Lung microvascular endothelial cell (primary cell): ENCODE data around the gene KYNU. TPM values are rescaled to one million over a fixed set of nuclear protein-coding genes. Genes with fewer than 3 reads are reported as not detected.
A peak's percentile ranks its signal among the peaks of the same experiment; 100 is the strongest.
"Not testable (repeated sequence)": the region's sequence is repeated elsewhere in the genome, so short reads cannot be mapped to it uniquely, and the experiment has no call there.

ENCODE experiments used
- DNase-seq, 2 donors: peaks; one replicate each; pipeline versions ENCODE4 v3.0.0 to v3.0.0-alpha.2; 2010; ENCODE audit warnings: low read depth in 2 of 2
- total RNA-seq: library from RNA; depleted of rRNA; stranded (reverse); fragments of >200 nt; gene quantifications from 2 replicates; pipeline ENCODE4 v1.2.1, GENCODE V29; 2014

KYNU gene
- total RNA-seq, 1 donor from 2014 or later, result not detected

- DNase-seq, result no peak
Observed at GRCh38 chr2:143000599-143000998, 123.1 kb downstream of the KYNU start.

GRCh38 chr2:143001501-143001900, 124.0 kb downstream of the KYNU start:
- no peak for DNase-seq

- no peak for DNase-seq
Observed at GRCh38 chr2:143015656-143016055, 138.2 kb downstream of the KYNU start.

- peak in 1 of 2 donors; percentile 9 for DNase-seq
Observed at GRCh38 chr2:143026411-143027054, 149.1 kb downstream of the KYNU start.

GRCh38 chr2:143029141-143029540, 151.7 kb downstream of the KYNU start:
- DNase-seq, result no peak

- peak in 1 of 2 donors; percentile 40 for DNase-seq
Observed at GRCh38 chr2:143030127-143030526, 152.7 kb downstream of the KYNU start.

- peak; percentile 79 to 85 for DNase-seq
Observed at GRCh38 chr2:143034292-143035074, 157.0 kb downstream of the KYNU start.

- no peak for DNase-seq
Observed at GRCh38 chr2:143051465-143051864, 174.0 kb downstream of the KYNU start.

GRCh38 chr2:143053437-143053836, 176.0 kb downstream of the KYNU start:
- not testable (repeated sequence) for DNase-seq

GRCh38 chr2:143056550-143056949, 179.1 kb downstream of the KYNU start:
- no peak for DNase-seq

- DNase-seq, result no peak
Observed at GRCh38 chr2:143058851-143059250, 181.4 kb downstream of the KYNU start.

GRCh38 chr2:143063612-143064200, 186.2 kb downstream of the KYNU start:
- DNase-seq, result no peak

GRCh38 chr2:143068094-143068493, 190.6 kb downstream of the KYNU start:
- no peak for DNase-seq

GRCh38 chr2:143068509-143068908, 191.0 kb downstream of the KYNU start:
- DNase-seq, result peak in 1 of 2 donors; percentile 17

GRCh38 chr2:143070704-143071103, 193.2 kb downstream of the KYNU start:
- no peak for DNase-seq

GRCh38 chr2:143071185-143071876, 193.9 kb downstream of the KYNU start:
- no peak for DNase-seq

GRCh38 chr2:143074913-143075312, 197.4 kb downstream of the KYNU start:
- DNase-seq, result not testable (repeated sequence)

GRCh38 chr2:143075711-143076110, 198.2 kb downstream of the KYNU start:
- no peak for DNase-seq

- DNase-seq, result no peak
Observed at GRCh38 chr2:143078104-143078503, 200.6 kb downstream of the KYNU start.

GRCh38 chr2:143081616-143082015, 204.2 kb downstream of the KYNU start:
- no peak for DNase-seq

- DNase-seq, result peak in 1 of 2 donors; percentile 79
Observed at GRCh38 chr2:143083636-143084035, 206.2 kb downstream of the KYNU start.

- DNase-seq, result no peak
Observed at GRCh38 chr2:143084462-143084861, 207.0 kb downstream of the KYNU start.
